Calu3 (cell line): Measurements from ENCODE around the gene ZNF407. TPM values are rescaled to one million over a fixed set of nuclear protein-coding genes. Genes with fewer than 3 reads are reported as not detected.

Experiments
- BruUV-seq: library from RNA; stranded (reverse); fragments of 400-500 nt; replicated peaks from 2 replicates; lab custom pipeline; 2021; lab: Mats Ljungman, UMichigan
- CTCF ChIA-PET: fragments of 300-600 bp; sonication (Branson Sonifier 250); formaldehyde crosslinking; loops from one replicate; lab custom pipeline; 2022; ENCODE audit warnings: antibody characterized with exemption; lab: Charles Lee
- DNase-seq: peaks from one replicate; pipeline ENCODE4 v3.0.0; 2022
- H3K27ac Mint-ChIP-seq: one replicate; pipeline ENCODE4 v1.8.0; 2022; ENCODE audit warnings: mixed read lengths; ENCODE audit not compliant: unreplicated experiment
- H3K27me3 Mint-ChIP-seq: one replicate; pipeline ENCODE4 v1.8.0; 2022; ENCODE audit warnings: mixed read lengths; ENCODE audit not compliant: unreplicated experiment
- H3K36me3 Mint-ChIP-seq: one replicate; pipeline ENCODE4 v1.8.0; 2022; ENCODE audit warnings: mild to moderate bottlenecking, moderate library complexity, mixed read lengths; ENCODE audit not compliant: insufficient read depth, unreplicated experiment
- H3K4me1 Mint-ChIP-seq: one replicate; pipeline ENCODE4 v1.8.0; 2022; ENCODE audit warnings: mild to moderate bottlenecking, low read depth, mixed read lengths; ENCODE audit not compliant: unreplicated experiment
- H3K4me3 Mint-ChIP-seq: one replicate; pipeline ENCODE4 v1.8.0; 2022; ENCODE audit warnings: mild to moderate bottlenecking, low read depth, moderate library complexity, mixed read lengths; ENCODE audit not compliant: unreplicated experiment
- H3K9me3 Mint-ChIP-seq: one replicate; pipeline ENCODE4 v1.8.0; 2022; ENCODE audit warnings: low read depth, mixed read lengths; ENCODE audit not compliant: unreplicated experiment
- intact Hi-C: fragments of 100-400 bp; cut with micrococcal nuclease; formaldehyde crosslinking; loops from one replicate; pipeline ENCODE4 v1.10.0; 2022; ENCODE audit not compliant: unreplicated experiment
- total RNA-seq: library from RNA; stranded (reverse); gene quantifications from 2 replicates; pipeline ENCODE4 v1.2.3, GENCODE V29; 2022
- TF ChIP-seq, protein P1 (sequence below): fragments of 200-600 bp; IDR thresholded peaks from one replicate; pipeline ENCODE4 v1.8.0; 2022; ENCODE audit warnings: antibody characterized with exemption; ENCODE audit not compliant: unreplicated experiment

Gene ZNF407
- total RNA-seq, 1 experiment from 2014 or later, result 17.4 TPM

DNA sequence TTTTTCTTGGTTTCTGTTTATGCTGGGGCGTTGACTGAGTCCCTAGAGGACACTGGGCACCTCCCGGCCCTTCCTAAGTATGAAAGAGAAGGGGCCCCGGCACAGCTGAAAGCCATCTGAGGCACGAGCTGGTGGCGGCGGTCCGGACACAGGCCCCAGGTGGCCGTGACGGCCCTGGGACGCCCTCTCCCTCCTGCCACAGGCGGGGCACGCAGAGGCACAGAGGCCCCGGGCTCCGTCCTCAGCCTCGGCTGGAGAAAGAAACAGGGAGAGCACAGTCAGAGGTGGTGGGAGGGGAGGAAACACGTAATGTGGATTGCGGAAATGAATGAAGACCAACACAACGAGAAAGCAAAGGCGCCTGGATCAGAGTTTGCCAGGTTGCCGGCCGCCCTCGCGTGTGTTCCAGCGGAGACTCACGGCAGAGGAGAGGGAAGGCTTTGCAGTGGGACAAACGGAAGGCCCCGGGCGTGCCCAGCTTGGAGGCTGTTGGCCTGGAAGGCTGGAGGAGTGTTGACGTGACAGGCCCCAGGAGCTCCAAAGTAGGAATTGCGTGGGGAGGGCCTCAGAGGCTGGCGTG lies 492.2 kb downstream of the ZNF407 start:
- Mint-ChIP-seq H3K27me3 (no peaks in the 10 kb centered on the region), H3K4me3 (no peak overlapping the region), H3K4me1 (no peaks in the 10 kb centered on the region), H3K27ac (no peak overlapping the region), H3K36me3 (no peaks in the 10 kb centered on the region), H3K9me3 (peaks cover 5% of the 10 kb centered on the region)
- CTCF ChIA-PET, result no interaction called here
- intact Hi-C loops, result no loop called here
- TF ChIP-seq, protein P1, sequence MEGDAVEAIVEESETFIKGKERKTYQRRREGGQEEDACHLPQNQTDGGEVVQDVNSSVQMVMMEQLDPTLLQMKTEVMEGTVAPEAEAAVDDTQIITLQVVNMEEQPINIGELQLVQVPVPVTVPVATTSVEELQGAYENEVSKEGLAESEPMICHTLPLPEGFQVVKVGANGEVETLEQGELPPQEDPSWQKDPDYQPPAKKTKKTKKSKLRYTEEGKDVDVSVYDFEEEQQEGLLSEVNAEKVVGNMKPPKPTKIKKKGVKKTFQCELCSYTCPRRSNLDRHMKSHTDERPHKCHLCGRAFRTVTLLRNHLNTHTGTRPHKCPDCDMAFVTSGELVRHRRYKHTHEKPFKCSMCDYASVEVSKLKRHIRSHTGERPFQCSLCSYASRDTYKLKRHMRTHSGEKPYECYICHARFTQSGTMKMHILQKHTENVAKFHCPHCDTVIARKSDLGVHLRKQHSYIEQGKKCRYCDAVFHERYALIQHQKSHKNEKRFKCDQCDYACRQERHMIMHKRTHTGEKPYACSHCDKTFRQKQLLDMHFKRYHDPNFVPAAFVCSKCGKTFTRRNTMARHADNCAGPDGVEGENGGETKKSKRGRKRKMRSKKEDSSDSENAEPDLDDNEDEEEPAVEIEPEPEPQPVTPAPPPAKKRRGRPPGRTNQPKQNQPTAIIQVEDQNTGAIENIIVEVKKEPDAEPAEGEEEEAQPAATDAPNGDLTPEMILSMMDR, result no peak
- BruUV-seq, result no TSS peak
- no peak for DNase-seq

DNA sequence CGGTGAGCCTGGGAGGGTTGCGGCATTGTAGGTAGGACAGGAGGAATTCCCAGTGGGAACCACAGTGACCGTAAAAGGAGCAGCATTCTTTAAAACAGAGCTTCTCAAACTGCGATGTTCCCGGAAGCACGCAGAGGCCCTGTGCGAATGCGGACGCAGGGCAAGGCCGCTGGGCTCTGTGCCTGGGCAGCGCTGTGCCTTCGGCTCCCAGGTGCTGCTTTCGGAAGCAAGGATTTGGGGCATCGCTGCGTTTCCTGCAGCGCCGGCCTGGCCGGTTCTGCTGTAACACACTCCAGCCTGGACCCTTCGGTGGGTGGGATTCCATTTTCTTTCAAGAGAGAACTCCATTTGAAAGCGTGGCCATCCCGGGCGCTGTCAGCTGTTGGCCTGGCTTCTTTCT lies 492.7 kb downstream of the ZNF407 start:
- CTCF ChIA-PET, result no interaction called here
- TF ChIP-seq, protein P1, result no peak
- DNase-seq, result no peak
- no peaks in the 10 kb centered on the region for H3K27me3 Mint-ChIP-seq
- H3K27ac Mint-ChIP-seq, result no peak overlapping the region
- BruUV-seq, result no TSS peak
- H3K9me3 Mint-ChIP-seq, result peaks cover 7% of the 10 kb centered on the region
- no peak overlapping the region for H3K4me3 Mint-ChIP-seq
- no peaks in the 10 kb centered on the region for H3K4me1 Mint-ChIP-seq
- intact Hi-C loops, result no loop called here
- no peaks in the 10 kb centered on the region for H3K36me3 Mint-ChIP-seq

GRCh38 chr18:75097491-75098225 lies 500.0 kb downstream of the ZNF407 start:
- CTCF ChIA-PET, result no interaction called here

GRCh38 chr18:75100832-75101630 lies 503.4 kb downstream of the ZNF407 start:
- Mint-ChIP-seq H3K27me3 (peaks cover 57% of the 10 kb centered on the region), H3K4me3 (no peak overlapping the region), H3K9me3 (peaks cover 10% of the 10 kb centered on the region), H3K4me1 (no peaks in the 10 kb centered on the region), H3K36me3 (no peaks in the 10 kb centered on the region), H3K27ac (no peak overlapping the region)
- no TSS peak for BruUV-seq
- TF ChIP-seq, protein P1, result no peak
- intact Hi-C loops, result no loop called here
- no peak for DNase-seq
- CTCF ChIA-PET, result no interaction called here

More at GRCh38 chr18:75097491-75098225, 500.0 kb downstream of the ZNF407 start:
- no peak for DNase-seq
- intact Hi-C loops, result no loop called here
- peaks cover 15% of the 10 kb centered on the region for H3K9me3 Mint-ChIP-seq
- H3K27ac Mint-ChIP-seq, result no peak overlapping the region
- peaks cover 26% of the 10 kb centered on the region for H3K27me3 Mint-ChIP-seq
- H3K36me3 Mint-ChIP-seq, result no peaks in the 10 kb centered on the region
- no peaks in the 10 kb centered on the region for H3K4me1 Mint-ChIP-seq
- H3K4me3 Mint-ChIP-seq, result no peak overlapping the region
- TF ChIP-seq, protein P1, result no peak
- no TSS peak for BruUV-seq
